ENCODE data around the gene IL4I1. TPM values are rescaled to one million over a fixed set of nuclear protein-coding genes. Genes with fewer than 3 reads are reported as not detected.
A peak's percentile ranks its signal among the peaks of the same experiment; 100 is the strongest.

The IL4I1 gene
- polyA plus RNA-seq, 1 donor (not counting 4 experiments of a cell fraction or from before 2014, with no cell fraction given): 0.13 TPM

GRCh38 chr19:49918089-49918488, 21.4 kb upstream of the IL4I1 start:
- peaks cover 24 to 42% of the 10 kb centered on the region in 2 experiments for H3K36me3 ChIP-seq (ENCODE audit: control insufficient read depth in 2 of 2, extremely low read depth in 1 of 2, insufficient read depth in 2 of 2, low read length in 2 of 2)
- dilution Hi-C loops (cut with MboI; ENCODE audit: extremely low pct_ligation_motif_present, low sequenced_read_pairs): no loop called here
- DNase-seq (ENCODE audit: low read depth, low spot score): no peak

GRCh38 chr19:49916839-49917733, 20.4 kb upstream of the IL4I1 start:
- Histone ChIP-seq H3K27me3 (ENCODE audit: control insufficient read depth, extremely low read depth, insufficient read depth, low read length) (no peaks in the 10 kb centered on the region), H3K27ac (ENCODE audit: control insufficient read depth, insufficient read depth, low read length) (no peak overlapping the region), H3K36me3 (ENCODE audit: control insufficient read depth in 2 of 2, extremely low read depth in 1 of 2, insufficient read depth in 2 of 2, low read length in 2 of 2) (peaks cover 24 to 42% of the 10 kb centered on the region in 2 experiments), H3K9me3 (ENCODE audit: control insufficient read depth, low read depth, low read length) (no peaks in the 10 kb centered on the region), H3K4me3 (ENCODE audit: control insufficient read depth in 2 of 3, extremely low read depth in 1 of 3, insufficient read depth in 2 of 3, low read depth in 1 of 3, low read length in 3 of 3) (no peak overlapping the region), H3K9ac (ENCODE audit: control insufficient read depth, extremely low read depth, insufficient read depth, low read length) (no peak overlapping the region), H2AFZ (ENCODE audit: control insufficient read depth, low read length) (no peak overlapping the region), H4K20me1 (ENCODE audit: control insufficient read depth, extremely low read depth, insufficient read depth, low read length) (peaks cover 9% of the 10 kb centered on the region), H3K9me1 (ENCODE audit: control insufficient read depth, extremely low read depth, insufficient read depth, low read length) (no peaks in the 10 kb centered on the region), H3K4me1 (ENCODE audit: control insufficient read depth, extremely low read depth, insufficient read depth, low read length) (no peaks in the 10 kb centered on the region), H3K79me2 (ENCODE audit: control insufficient read depth, insufficient read depth, low read length) (peaks cover 62% of the 10 kb centered on the region), H3K4me2 (ENCODE audit: control insufficient read depth, extremely low read depth, insufficient read depth, low read depth, low read length) (no peak overlapping the region)
- FAIRE-seq (no peak), DNase-seq (ENCODE audit: low read depth, low spot score) (no peak)
- TF ChIP-seq, protein P1, sequence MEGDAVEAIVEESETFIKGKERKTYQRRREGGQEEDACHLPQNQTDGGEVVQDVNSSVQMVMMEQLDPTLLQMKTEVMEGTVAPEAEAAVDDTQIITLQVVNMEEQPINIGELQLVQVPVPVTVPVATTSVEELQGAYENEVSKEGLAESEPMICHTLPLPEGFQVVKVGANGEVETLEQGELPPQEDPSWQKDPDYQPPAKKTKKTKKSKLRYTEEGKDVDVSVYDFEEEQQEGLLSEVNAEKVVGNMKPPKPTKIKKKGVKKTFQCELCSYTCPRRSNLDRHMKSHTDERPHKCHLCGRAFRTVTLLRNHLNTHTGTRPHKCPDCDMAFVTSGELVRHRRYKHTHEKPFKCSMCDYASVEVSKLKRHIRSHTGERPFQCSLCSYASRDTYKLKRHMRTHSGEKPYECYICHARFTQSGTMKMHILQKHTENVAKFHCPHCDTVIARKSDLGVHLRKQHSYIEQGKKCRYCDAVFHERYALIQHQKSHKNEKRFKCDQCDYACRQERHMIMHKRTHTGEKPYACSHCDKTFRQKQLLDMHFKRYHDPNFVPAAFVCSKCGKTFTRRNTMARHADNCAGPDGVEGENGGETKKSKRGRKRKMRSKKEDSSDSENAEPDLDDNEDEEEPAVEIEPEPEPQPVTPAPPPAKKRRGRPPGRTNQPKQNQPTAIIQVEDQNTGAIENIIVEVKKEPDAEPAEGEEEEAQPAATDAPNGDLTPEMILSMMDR (optimal IDR thresholded peaks at IDR 0.05 in 1 of 3, IDR thresholded peaks at IDR 0.05 in 1 of 3, conservative IDR thresholded peaks at IDR 0.05 in 1 of 3; ENCODE audit: extremely low read depth in 1 of 3, insufficient read depth in 2 of 3, low read length in 3 of 3): peak in 2 of 3 experiments; percentile 30 to 31
- no peak for TF ChIP-seq EZH2 (IDR thresholded peaks at IDR 0.05; ENCODE audit: low read length)
- dilution Hi-C loops (cut with MboI; ENCODE audit: extremely low pct_ligation_motif_present, low sequenced_read_pairs): no loop called here

More at GRCh38 chr19:49918089-49918488, 21.4 kb upstream of the IL4I1 start:
- Histone ChIP-seq H3K4me1 (ENCODE audit: control insufficient read depth, extremely low read depth, insufficient read depth, low read length) (no peaks in the 10 kb centered on the region), H4K20me1 (ENCODE audit: control insufficient read depth, extremely low read depth, insufficient read depth, low read length) (peaks cover 9% of the 10 kb centered on the region), H3K9me3 (ENCODE audit: control insufficient read depth, low read depth, low read length) (no peaks in the 10 kb centered on the region), H3K4me2 (ENCODE audit: control insufficient read depth, extremely low read depth, insufficient read depth, low read depth, low read length) (no peak overlapping the region), H3K4me3 (ENCODE audit: control insufficient read depth in 2 of 3, extremely low read depth in 1 of 3, insufficient read depth in 2 of 3, low read depth in 1 of 3, low read length in 3 of 3) (no peak overlapping the region), H3K27ac (ENCODE audit: control insufficient read depth, insufficient read depth, low read length) (no peak overlapping the region), H3K27me3 (ENCODE audit: control insufficient read depth, extremely low read depth, insufficient read depth, low read length) (no peaks in the 10 kb centered on the region), H2AFZ (ENCODE audit: control insufficient read depth, low read length) (no peak overlapping the region), H3K9me1 (ENCODE audit: control insufficient read depth, extremely low read depth, insufficient read depth, low read length) (no peaks in the 10 kb centered on the region), H3K79me2 (ENCODE audit: control insufficient read depth, insufficient read depth, low read length) (peaks cover 70% of the 10 kb centered on the region), H3K9ac (ENCODE audit: control insufficient read depth, extremely low read depth, insufficient read depth, low read length) (no peak overlapping the region)
- no peak for FAIRE-seq
- no peak for TF ChIP-seq EZH2 (IDR thresholded peaks at IDR 0.05; ENCODE audit: low read length)
- TF ChIP-seq, protein P1 (optimal IDR thresholded peaks at IDR 0.05 in 1 of 3, IDR thresholded peaks at IDR 0.05 in 1 of 3, conservative IDR thresholded peaks at IDR 0.05 in 1 of 3; ENCODE audit: extremely low read depth in 1 of 3, insufficient read depth in 2 of 3, low read length in 3 of 3): no peak

Measured in keratinocyte (primary cell).